ENCODE results near the gene MCRIP2. TPM values are rescaled to one million over a fixed set of nuclear protein-coding genes. Genes with fewer than 3 reads are reported as not detected.

Gene MCRIP2
- total RNA-seq, 4 donors from 2014 or later = 17.3 to 35.6 (median 28.1) TPM

DNA sequence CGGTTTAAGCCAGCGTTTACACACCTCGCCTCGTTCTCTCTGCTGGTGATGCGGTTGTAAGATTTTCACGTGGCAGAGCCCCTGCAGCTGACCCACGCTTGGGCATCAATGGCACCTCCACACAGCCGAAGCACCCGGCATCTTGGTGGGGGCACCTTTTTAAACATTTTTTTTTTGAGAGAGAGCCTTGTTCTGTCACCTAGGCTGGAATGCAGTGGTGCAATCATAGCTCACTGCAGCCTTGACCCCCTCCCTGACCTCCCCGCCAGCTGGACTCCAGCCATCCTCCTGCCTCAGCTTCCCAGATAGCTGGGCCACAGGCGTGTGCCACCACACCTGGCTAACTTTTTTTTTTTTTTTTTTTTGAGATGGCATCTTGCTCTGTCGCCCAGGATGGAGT lies 12.4 kb downstream of the MCRIP2 start:
- Histone ChIP-seq H3K4me3 (no peak overlapping the region), H3K36me3 (peaks cover 0 to 70% (median 5%) of the 10 kb centered on the region in 3 donors), H3K9me3 (no peaks in the 10 kb centered on the region), H3K27me3 (no peaks in the 10 kb centered on the region), H3K4me1 (peaks cover 10 to 20% (median 13%) of the 10 kb centered on the region in 3 donors), H3K27ac (no peak overlapping the region)
- DNase-seq = no peak
- intact Hi-C loops (cut with DNase I) = no loop called here
- TF ChIP-seq POLR2A (IDR thresholded peaks at IDR 0.05) = no peak
- whole genome bisulfite sequencing, 2 donors = 89 to 95% methylated on average over 10 to 12 of the region's 12 CpGs

DNA sequence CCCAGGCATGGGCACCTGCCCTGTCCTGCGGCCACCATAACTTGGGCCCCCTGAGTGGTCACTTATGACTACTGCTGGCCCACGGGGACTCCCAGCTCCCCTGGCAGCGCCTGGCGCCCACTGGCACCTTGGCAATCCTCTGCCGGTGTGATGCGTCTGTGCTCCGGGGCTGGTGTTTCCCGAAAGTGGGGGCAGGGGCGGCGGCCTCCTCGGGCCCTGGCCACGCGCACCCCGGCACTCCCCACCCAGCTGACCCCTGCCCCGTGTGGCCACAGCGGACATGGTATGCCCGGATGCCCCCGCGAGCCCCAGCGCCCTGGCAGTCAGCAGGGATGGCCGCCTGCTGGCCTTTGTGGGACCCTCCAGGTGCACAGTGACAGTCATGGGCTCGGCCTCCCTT lies 15.9 kb downstream of the MCRIP2 start:
- Histone ChIP-seq H3K9me3 (no peaks in the 10 kb centered on the region), H3K36me3 (peaks cover 0 to 69% (median 5%) of the 10 kb centered on the region in 3 donors), H3K4me1 (peaks cover 10 to 18% (median 13%) of the 10 kb centered on the region in 3 donors), H3K4me3 (no peak overlapping the region), H3K27me3 (no peaks in the 10 kb centered on the region), H3K27ac (no peak overlapping the region)
- intact Hi-C loops (cut with DNase I) = no loop called here
- DNase-seq = no peak
- no peak for TF ChIP-seq POLR2A (IDR thresholded peaks at IDR 0.05)
- TF ChIP-seq, protein P1, sequence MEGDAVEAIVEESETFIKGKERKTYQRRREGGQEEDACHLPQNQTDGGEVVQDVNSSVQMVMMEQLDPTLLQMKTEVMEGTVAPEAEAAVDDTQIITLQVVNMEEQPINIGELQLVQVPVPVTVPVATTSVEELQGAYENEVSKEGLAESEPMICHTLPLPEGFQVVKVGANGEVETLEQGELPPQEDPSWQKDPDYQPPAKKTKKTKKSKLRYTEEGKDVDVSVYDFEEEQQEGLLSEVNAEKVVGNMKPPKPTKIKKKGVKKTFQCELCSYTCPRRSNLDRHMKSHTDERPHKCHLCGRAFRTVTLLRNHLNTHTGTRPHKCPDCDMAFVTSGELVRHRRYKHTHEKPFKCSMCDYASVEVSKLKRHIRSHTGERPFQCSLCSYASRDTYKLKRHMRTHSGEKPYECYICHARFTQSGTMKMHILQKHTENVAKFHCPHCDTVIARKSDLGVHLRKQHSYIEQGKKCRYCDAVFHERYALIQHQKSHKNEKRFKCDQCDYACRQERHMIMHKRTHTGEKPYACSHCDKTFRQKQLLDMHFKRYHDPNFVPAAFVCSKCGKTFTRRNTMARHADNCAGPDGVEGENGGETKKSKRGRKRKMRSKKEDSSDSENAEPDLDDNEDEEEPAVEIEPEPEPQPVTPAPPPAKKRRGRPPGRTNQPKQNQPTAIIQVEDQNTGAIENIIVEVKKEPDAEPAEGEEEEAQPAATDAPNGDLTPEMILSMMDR (IDR thresholded peaks at IDR 0.05) = no peak
- 86% methylated on average over 11 of the region's 22 CpGs; no CpG with 5 or more reads in 1 of the 2 donors for WGBS, 2 donors

DNA sequence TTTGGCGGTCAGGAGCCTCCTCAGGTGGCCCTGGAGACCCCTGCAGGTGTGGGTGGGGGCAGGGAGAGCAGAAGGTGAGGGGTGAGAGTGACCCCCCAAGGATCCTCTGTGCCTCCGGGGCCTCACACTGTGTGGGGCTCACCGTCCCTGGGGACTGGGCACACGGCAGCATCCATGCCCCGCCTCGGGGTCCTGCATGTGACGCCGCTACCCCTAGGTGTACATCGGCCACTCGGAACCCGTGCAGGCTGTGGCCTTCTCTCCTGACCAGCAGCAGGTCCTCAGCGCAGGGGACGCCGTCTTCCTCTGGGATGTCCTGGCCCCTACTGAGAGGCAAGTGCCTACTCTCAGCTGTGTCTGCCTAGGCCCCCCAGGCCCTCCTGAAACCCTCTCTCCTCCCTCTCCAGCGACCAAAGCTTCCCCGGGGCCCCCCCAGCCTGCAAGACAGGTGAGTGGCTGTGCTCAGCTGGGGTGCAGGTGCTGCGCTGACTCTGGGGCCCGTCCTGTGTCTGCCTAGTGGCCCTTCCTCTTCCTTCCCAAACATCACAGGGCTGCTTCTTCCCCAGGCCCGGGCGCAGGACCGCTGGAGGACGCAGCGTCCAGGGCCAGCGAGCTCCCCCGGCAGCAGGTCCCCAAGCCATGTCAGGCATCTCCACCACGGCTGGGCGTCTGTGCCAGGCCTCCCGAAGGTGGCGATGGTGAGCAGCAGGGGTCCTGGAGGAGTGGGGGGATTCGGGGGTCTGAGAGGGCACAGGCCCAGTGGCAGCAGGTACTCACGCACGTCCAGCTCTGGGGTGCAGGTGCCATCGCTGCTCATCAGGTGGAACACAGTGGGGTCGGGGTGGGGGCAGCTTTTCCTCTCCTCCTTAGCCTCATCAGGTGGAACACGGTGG lies 17.3 kb downstream of the MCRIP2 start:
- H3K36me3 ChIP-seq = peaks cover 0 to 57% (median 5%) of the 10 kb centered on the region in 3 donors
- no peaks in the 10 kb centered on the region for H3K9me3 ChIP-seq
- TF ChIP-seq POLR2A (IDR thresholded peaks at IDR 0.05) = no peak
- TF ChIP-seq, protein P1 (IDR thresholded peaks at IDR 0.05) = no peak
- intact Hi-C loops (cut with DNase I) = no loop called here
- DNase-seq = no peak
- no peak overlapping the region for H3K4me3 ChIP-seq
- no peak overlapping the region for H3K27ac ChIP-seq
- WGBS, 2 donors = 77 to 99% methylated on average over 4 to 8 of the region's 35 CpGs
- H3K27me3 ChIP-seq = no peaks in the 10 kb centered on the region
- peaks cover 10 to 18% (median 13%) of the 10 kb centered on the region in 3 donors for H3K4me1 ChIP-seq

DNA sequence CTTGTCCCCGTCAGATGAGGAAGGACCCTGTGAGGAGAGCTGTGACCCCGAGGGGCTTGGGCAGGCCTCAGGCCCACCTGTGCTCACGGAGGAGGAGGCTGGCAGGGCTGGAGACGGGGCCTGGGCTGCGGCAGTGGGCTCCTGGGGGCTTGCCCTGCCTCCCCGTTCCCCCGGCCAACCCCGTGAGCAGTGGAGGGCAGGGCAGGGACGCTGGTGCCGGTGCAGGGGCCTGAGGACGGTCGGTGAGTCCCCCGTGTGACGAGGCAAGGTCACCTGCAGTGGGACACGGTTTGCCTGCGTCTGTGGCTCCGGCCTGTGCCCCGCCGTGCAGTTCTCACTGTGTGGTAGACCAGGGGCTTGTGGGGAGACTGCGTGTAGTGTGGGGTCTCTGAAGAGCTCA lies 18.0 kb downstream of the MCRIP2 start:
- Histone ChIP-seq H3K36me3 (peaks cover 0 to 54% (median 5%) of the 10 kb centered on the region in 3 donors), H3K27ac (no peak overlapping the region), H3K9me3 (no peaks in the 10 kb centered on the region), H3K4me3 (no peak overlapping the region), H3K4me1 (peaks cover 10 to 18% (median 13%) of the 10 kb centered on the region in 3 donors), H3K27me3 (no peaks in the 10 kb centered on the region)
- no peak for TF ChIP-seq POLR2A (IDR thresholded peaks at IDR 0.05)
- TF ChIP-seq, protein P1 (IDR thresholded peaks at IDR 0.05) = no peak
- 92% methylated on average over 13 of the region's 20 CpGs; no CpG with 5 or more reads in 1 of the 2 donors for WGBS, 2 donors
- no peak for DNase-seq
- intact Hi-C loops (cut with DNase I) = loop anchor here (10.0 kb wide), 1 partner anchor 75 kb away; no protein-coding TSS in a partner anchor

DNA sequence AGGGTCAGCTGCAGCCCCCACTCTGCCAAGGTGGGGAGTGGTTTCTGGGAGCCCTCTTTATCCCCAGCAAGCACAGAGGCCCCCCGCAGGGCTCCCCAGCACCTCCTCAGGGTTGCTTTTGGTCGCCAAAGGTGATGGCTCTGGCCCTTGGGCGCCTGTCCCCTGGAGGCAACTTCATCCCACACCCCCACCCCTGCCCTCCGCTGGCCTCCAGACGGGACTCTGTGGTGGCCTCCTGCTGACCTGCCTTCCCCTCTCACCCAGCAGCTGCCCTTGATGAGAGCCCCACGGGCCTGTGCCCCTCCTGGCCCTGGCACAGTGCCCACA lies 18.5 kb downstream of the MCRIP2 start:
- Histone ChIP-seq H3K36me3 (peaks cover 0 to 49% (median 5%) of the 10 kb centered on the region in 3 donors), H3K4me3 (peak overlapping the region in 2 of 4 donors; percentile 25 to 59), H3K27ac (peak overlapping the region; percentile 49 to 88 (median 67)), H3K9me3 (no peaks in the 10 kb centered on the region), H3K27me3 (no peaks in the 10 kb centered on the region), H3K4me1 (peaks cover 10 to 18% (median 13%) of the 10 kb centered on the region in 3 donors)
- no peak for TF ChIP-seq POLR2A (IDR thresholded peaks at IDR 0.05)
- TF ChIP-seq, protein P1 (IDR thresholded peaks at IDR 0.05) = no peak
- 67% methylated on average over 4 of the region's 6 CpGs; no CpG with 5 or more reads in 1 of the 2 donors for WGBS, 2 donors
- DNase-seq = no peak
- intact Hi-C loops (cut with DNase I) = loop anchor here (10.0 kb wide), 1 partner anchor 75 kb away; no protein-coding TSS in a partner anchor

Data from esophagus squamous epithelium (tissue), 5 donors.